Activated naive CD4-positive, alpha-beta T cell treated with anti-CD3 and anti-CD28 coated beads for 36 hours (primary cell): ENCODE data around the gene OPCML. TPM values are rescaled to one million over a fixed set of nuclear protein-coding genes. Genes with fewer than 3 reads are reported as not detected.

Experiments
- CTCF ChIA-PET: fragments of 350-600 bp; sonication (Branson Sonifier 250); formaldehyde crosslinking; loops from one replicate; lab custom pipeline; 2021; ENCODE audit warnings: antibody characterized with exemption; lab: Charles Lee
- DNase-seq: peaks from one replicate; pipeline ENCODE4 v3.0.0-alpha.2; 2020
- H3K27ac Mint-ChIP-seq: one replicate; pipeline ENCODE4 v1.8.0; 2021; ENCODE audit warnings: mild to moderate bottlenecking, mixed read lengths
- H3K27me3 Mint-ChIP-seq: one replicate; pipeline ENCODE4 v1.8.0; 2021; ENCODE audit warnings: low read depth, mixed read lengths
- H3K36me3 Mint-ChIP-seq: one replicate; pipeline ENCODE4 v1.8.0; 2021; ENCODE audit warnings: low read depth, mixed read lengths
- H3K4me1 Mint-ChIP-seq: one replicate; pipeline ENCODE4 v1.8.0; 2021; ENCODE audit warnings: low read depth, mixed read lengths
- H3K4me3 Mint-ChIP-seq: one replicate; pipeline ENCODE4 v1.8.0; 2021; ENCODE audit warnings: mild to moderate bottlenecking, moderate library complexity, mixed read lengths
- H3K9me3 Mint-ChIP-seq: one replicate; pipeline ENCODE4 v1.8.0; 2021; ENCODE audit warnings: mixed read lengths
- intact Hi-C: fragments of 100-400 bp; cut with micrococcal nuclease; formaldehyde crosslinking; loops from one replicate; pipeline ENCODE4 v1.15.1; 2023
- total RNA-seq, 2 experiments: library from RNA; stranded (reverse); gene quantifications; one replicate each; pipeline ENCODE4 v1.2.3, GENCODE V29; 2021

OPCML gene
- total RNA-seq, 2 experiments from 2014 or later, result not detected

GRCh38 chr11:132579136-132579535, 953.2 kb downstream of the OPCML start:
- Mint-ChIP-seq H3K27me3 (no peaks in the 10 kb centered on the region), H3K27ac (no peak overlapping the region), H3K9me3 (peaks cover 13% of the 10 kb centered on the region), H3K36me3 (no peaks in the 10 kb centered on the region), H3K4me1 (no peaks in the 10 kb centered on the region), H3K4me3 (no peak overlapping the region)
- CTCF ChIA-PET, result no interaction called here
- DNase-seq, result no peak
- intact Hi-C loops, result no loop called here

GRCh38 chr11:132578580-132578979, 953.7 kb downstream of the OPCML start:
- no peak for DNase-seq
- Mint-ChIP-seq H3K27me3 (no peaks in the 10 kb centered on the region), H3K36me3 (no peaks in the 10 kb centered on the region), H3K4me1 (no peaks in the 10 kb centered on the region), H3K27ac (no peak overlapping the region), H3K9me3 (peaks cover 15% of the 10 kb centered on the region), H3K4me3 (no peak overlapping the region)
- CTCF ChIA-PET, result no interaction called here
- intact Hi-C loops, result no loop called here

GRCh38 chr11:132576706-132577105, 955.6 kb downstream of the OPCML start:
- H3K4me3 Mint-ChIP-seq, result no peak overlapping the region
- no peaks in the 10 kb centered on the region for H3K36me3 Mint-ChIP-seq
- no peaks in the 10 kb centered on the region for H3K4me1 Mint-ChIP-seq
- DNase-seq, result no peak
- H3K27me3 Mint-ChIP-seq, result no peaks in the 10 kb centered on the region
- peaks cover 21% of the 10 kb centered on the region for H3K9me3 Mint-ChIP-seq
- H3K27ac Mint-ChIP-seq, result no peak overlapping the region
- CTCF ChIA-PET, result no interaction called here
- intact Hi-C loops, result no loop called here

- no peaks in the 10 kb centered on the region for H3K4me1 Mint-ChIP-seq
- peaks cover 15% of the 10 kb centered on the region for H3K9me3 Mint-ChIP-seq
- H3K27me3 Mint-ChIP-seq, result peaks cover 6% of the 10 kb centered on the region
- CTCF ChIA-PET, result no interaction called here
- no peak for DNase-seq
- H3K36me3 Mint-ChIP-seq, result no peaks in the 10 kb centered on the region
- no peak overlapping the region for H3K27ac Mint-ChIP-seq
- H3K4me3 Mint-ChIP-seq, result no peak overlapping the region
- intact Hi-C loops, result no loop called here
Observed at GRCh38 chr11:132564091-132564885, 968.0 kb downstream of the OPCML start.

- CTCF ChIA-PET, result no interaction called here
- no peaks in the 10 kb centered on the region for H3K36me3 Mint-ChIP-seq
- peaks cover 7% of the 10 kb centered on the region for H3K9me3 Mint-ChIP-seq
- H3K4me1 Mint-ChIP-seq, result no peaks in the 10 kb centered on the region
- no peak overlapping the region for H3K27ac Mint-ChIP-seq
- H3K4me3 Mint-ChIP-seq, result no peak overlapping the region
- no peak for DNase-seq
- intact Hi-C loops, result no loop called here
- H3K27me3 Mint-ChIP-seq, result peaks cover 6% of the 10 kb centered on the region
Observed at GRCh38 chr11:132563050-132563449, 969.3 kb downstream of the OPCML start.

- peaks cover 6% of the 10 kb centered on the region for H3K9me3 Mint-ChIP-seq
- intact Hi-C loops, result no loop called here
- H3K36me3 Mint-ChIP-seq, result no peaks in the 10 kb centered on the region
- H3K27ac Mint-ChIP-seq, result no peak overlapping the region
- no peaks in the 10 kb centered on the region for H3K4me1 Mint-ChIP-seq
- CTCF ChIA-PET, result no interaction called here
- DNase-seq, result no peak
- peaks cover 6% of the 10 kb centered on the region for H3K27me3 Mint-ChIP-seq
- H3K4me3 Mint-ChIP-seq, result no peak overlapping the region
Observed at GRCh38 chr11:132561937-132562336, 970.4 kb downstream of the OPCML start.

- H3K27ac Mint-ChIP-seq, result no peak overlapping the region
- peaks cover 5% of the 10 kb centered on the region for H3K9me3 Mint-ChIP-seq
- intact Hi-C loops, result no loop called here
- CTCF ChIA-PET, result interaction anchor here (1.2 kb wide), 1 partner anchor 24 kb away, joined by 3 read pairs; no protein-coding TSS in a partner anchor
- H3K27me3 Mint-ChIP-seq, result peaks cover 4% of the 10 kb centered on the region
- H3K4me3 Mint-ChIP-seq, result no peak overlapping the region
- no peaks in the 10 kb centered on the region for H3K4me1 Mint-ChIP-seq
- H3K36me3 Mint-ChIP-seq, result no peaks in the 10 kb centered on the region
- no peak for DNase-seq
Observed at GRCh38 chr11:132559331-132560036, 972.8 kb downstream of the OPCML start.

- Mint-ChIP-seq H3K9me3 (peaks cover 7% of the 10 kb centered on the region), H3K4me3 (no peak overlapping the region), H3K27ac (no peak overlapping the region), H3K27me3 (peaks cover 4% of the 10 kb centered on the region), H3K4me1 (no peaks in the 10 kb centered on the region), H3K36me3 (no peaks in the 10 kb centered on the region)
- CTCF ChIA-PET, result no interaction called here
- DNase-seq, result no peak
- intact Hi-C loops, result no loop called here
Observed at GRCh38 chr11:132556316-132556715, 976.0 kb downstream of the OPCML start.

- no peak overlapping the region for H3K27ac Mint-ChIP-seq
- H3K27me3 Mint-ChIP-seq, result peaks cover under 1% of the 10 kb centered on the region
- intact Hi-C loops, result no loop called here
- CTCF ChIA-PET, result no interaction called here
- H3K4me1 Mint-ChIP-seq, result no peaks in the 10 kb centered on the region
- DNase-seq, result no peak
- no peak overlapping the region for H3K4me3 Mint-ChIP-seq
- peaks cover 7% of the 10 kb centered on the region for H3K9me3 Mint-ChIP-seq
- no peaks in the 10 kb centered on the region for H3K36me3 Mint-ChIP-seq
Observed at GRCh38 chr11:132555617-132556016, 976.7 kb downstream of the OPCML start.

GRCh38 chr11:132551016-132551415, 981.3 kb downstream of the OPCML start:
- Mint-ChIP-seq H3K9me3 (peaks cover 2% of the 10 kb centered on the region), H3K27me3 (no peaks in the 10 kb centered on the region), H3K4me1 (no peaks in the 10 kb centered on the region), H3K27ac (no peak overlapping the region), H3K4me3 (no peak overlapping the region), H3K36me3 (no peaks in the 10 kb centered on the region)
- intact Hi-C loops, result no loop called here
- no peak for DNase-seq
- CTCF ChIA-PET, result no interaction called here

- DNase-seq, result no peak
- Mint-ChIP-seq H3K36me3 (no peaks in the 10 kb centered on the region), H3K27ac (no peak overlapping the region), H3K9me3 (peaks cover 2% of the 10 kb centered on the region), H3K4me3 (no peak overlapping the region), H3K4me1 (no peaks in the 10 kb centered on the region), H3K27me3 (no peaks in the 10 kb centered on the region)
- intact Hi-C loops, result no loop called here
- CTCF ChIA-PET, result no interaction called here
Observed at GRCh38 chr11:132549561-132549960, 982.7 kb downstream of the OPCML start.

GRCh38 chr11:132549001-132549400, 983.3 kb downstream of the OPCML start:
- H3K4me1 Mint-ChIP-seq, result no peaks in the 10 kb centered on the region
- no peak overlapping the region for H3K27ac Mint-ChIP-seq
- no peaks in the 10 kb centered on the region for H3K36me3 Mint-ChIP-seq
- H3K9me3 Mint-ChIP-seq, result peaks cover 2% of the 10 kb centered on the region
- CTCF ChIA-PET, result no interaction called here
- DNase-seq, result no peak
- intact Hi-C loops, result no loop called here
- H3K27me3 Mint-ChIP-seq, result no peaks in the 10 kb centered on the region
- no peak overlapping the region for H3K4me3 Mint-ChIP-seq

- CTCF ChIA-PET, result no interaction called here
Observed at GRCh38 chr11:132544007-132544406, 988.3 kb downstream of the OPCML start.

More at GRCh38 chr11:132544007-132544406, 988.3 kb downstream of the OPCML start:
- Mint-ChIP-seq H3K4me3 (no peak overlapping the region), H3K9me3 (no peaks in the 10 kb centered on the region), H3K4me1 (no peaks in the 10 kb centered on the region), H3K36me3 (no peaks in the 10 kb centered on the region), H3K27ac (no peak overlapping the region), H3K27me3 (no peaks in the 10 kb centered on the region)
- intact Hi-C loops, result no loop called here
- no peak for DNase-seq
